Hepatocyte (in vitro differentiated cells): ENCODE results near the gene MAS1L.

Experiments used
- EZH2 ChIP-seq: fragments of 200-600 bp; sonication (generic); IDR thresholded peaks from 2 replicates; pipeline ENCODE4 v1.6.1; 2016; ENCODE audit warnings: antibody characterized with exemption, mild to moderate bottlenecking, borderline replicate concordance
- TF ChIP-seq, protein P1 (sequence below): fragments of 200-600 bp; sonication (generic); IDR thresholded peaks from 2 replicates; pipeline ENCODE4 v1.5.1; 2016; ENCODE audit warnings: antibody characterized with exemption, mild to moderate bottlenecking; ENCODE audit not compliant: poor library complexity

DNA sequence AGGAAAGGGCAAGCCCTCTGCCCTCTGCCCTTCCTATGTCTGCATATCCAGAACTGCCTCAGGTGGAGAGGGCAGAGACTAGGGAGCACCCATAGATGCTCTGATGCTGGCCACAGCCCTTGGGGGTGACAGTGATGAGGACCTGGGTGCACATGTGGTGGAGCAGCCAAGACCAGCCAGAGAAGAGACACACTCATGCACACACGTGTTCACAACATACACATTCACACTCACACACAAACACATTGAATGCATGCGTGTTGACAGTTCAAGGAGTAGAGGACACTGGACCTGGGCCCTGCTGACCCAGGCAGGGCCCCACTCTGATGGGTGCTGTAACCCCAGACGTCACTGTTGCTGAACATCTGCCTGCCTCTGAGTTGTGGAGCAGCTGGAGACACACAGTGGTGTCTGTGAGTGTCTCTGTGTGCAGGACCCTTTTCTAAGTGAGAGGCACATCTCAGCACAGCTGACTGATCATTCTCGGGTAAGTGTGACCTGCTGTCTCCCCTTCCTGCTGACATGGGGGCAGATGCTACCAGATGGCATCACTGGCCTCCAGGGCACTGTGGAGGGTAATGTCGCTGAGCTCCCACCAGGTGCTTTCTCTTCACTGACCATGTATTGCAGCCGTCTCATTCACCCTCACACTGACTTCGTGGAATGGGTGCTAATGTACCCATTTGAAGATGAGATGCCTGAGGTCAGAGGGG is 30.1 kb upstream of the MAS1L start:
- TF ChIP-seq, protein P1, sequence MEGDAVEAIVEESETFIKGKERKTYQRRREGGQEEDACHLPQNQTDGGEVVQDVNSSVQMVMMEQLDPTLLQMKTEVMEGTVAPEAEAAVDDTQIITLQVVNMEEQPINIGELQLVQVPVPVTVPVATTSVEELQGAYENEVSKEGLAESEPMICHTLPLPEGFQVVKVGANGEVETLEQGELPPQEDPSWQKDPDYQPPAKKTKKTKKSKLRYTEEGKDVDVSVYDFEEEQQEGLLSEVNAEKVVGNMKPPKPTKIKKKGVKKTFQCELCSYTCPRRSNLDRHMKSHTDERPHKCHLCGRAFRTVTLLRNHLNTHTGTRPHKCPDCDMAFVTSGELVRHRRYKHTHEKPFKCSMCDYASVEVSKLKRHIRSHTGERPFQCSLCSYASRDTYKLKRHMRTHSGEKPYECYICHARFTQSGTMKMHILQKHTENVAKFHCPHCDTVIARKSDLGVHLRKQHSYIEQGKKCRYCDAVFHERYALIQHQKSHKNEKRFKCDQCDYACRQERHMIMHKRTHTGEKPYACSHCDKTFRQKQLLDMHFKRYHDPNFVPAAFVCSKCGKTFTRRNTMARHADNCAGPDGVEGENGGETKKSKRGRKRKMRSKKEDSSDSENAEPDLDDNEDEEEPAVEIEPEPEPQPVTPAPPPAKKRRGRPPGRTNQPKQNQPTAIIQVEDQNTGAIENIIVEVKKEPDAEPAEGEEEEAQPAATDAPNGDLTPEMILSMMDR: no peak
- no peak for TF ChIP-seq EZH2
